Measurements from ENCODE around the gene KAT8. TPM values are rescaled to one million over a fixed set of nuclear protein-coding genes. Genes with fewer than 3 reads are reported as not detected.

KAT8 gene
- total and polyA plus RNA-seq, 2 of the 13 experiments (the other 11 are each of a cell fraction or from before 2014, with no cell fraction given) = 79.0 to 84.2 TPM

- no peak for TF ChIP-seq CTCF (CRISPR knock-in tag; IDR thresholded peaks at IDR 0.05)
- no peak for TF ChIP-seq JDP2 (CRISPR knock-in tag; IDR thresholded peaks at IDR 0.05; ENCODE audit: borderline replicate concordance)
- TF ChIP-seq CSRNP1 (CRISPR knock-in tag; IDR thresholded peaks at IDR 0.05) = no peak
- no peak for TF ChIP-seq SNAI1 (CRISPR knock-in tag; IDR thresholded peaks at IDR 0.05; ENCODE audit: borderline replicate concordance)
- no peak for TF ChIP-seq RAD51 (IDR thresholded peaks at IDR 0.05; ENCODE audit: borderline replicate concordance)
- TF ChIP-seq HOXA7 (CRISPR knock-in tag; IDR thresholded peaks at IDR 0.05) = no peak
- TF ChIP-seq ZBTB42 (CRISPR knock-in tag; IDR thresholded peaks at IDR 0.05) = no peak
- TF ChIP-seq ZNF232 (CRISPR knock-in tag; IDR thresholded peaks at IDR 0.05; ENCODE audit: borderline replicate concordance) = no peak
- TF ChIP-seq ZBTB40 (IDR thresholded peaks at IDR 0.05) = no peak
- no peak for TF ChIP-seq ZBTB40 (CRISPR knock-in tag; IDR thresholded peaks at IDR 0.05)
- TF ChIP-seq ZBTB25 (CRISPR knock-in tag; IDR thresholded peaks at IDR 0.05) = no peak
- TF ChIP-seq MYC (CRISPR knock-in tag; IDR thresholded peaks at IDR 0.05; ENCODE audit: borderline replicate concordance) = no peak
Measured at GRCh38 chr16:31118223-31119155, 1.0 kb downstream of the KAT8 start (continued).

Data from HepG2 (cell line).